HL-60/S4 treated with phorbol 12-myristate 13-acetate at 8.2 ng/mL for 4 days and 3 days (cell line): ENCODE measurements around the gene BPNT1.

ENCODE experiments used
- in situ Hi-C: fragments of 300-500 bp; cut with MboI; formaldehyde crosslinking; loops from 2 replicates; pipeline ENCODE4 v1.15.0; 2022; ENCODE audit warnings: low sequenced_read_pairs

The BPNT1 gene

DNA sequence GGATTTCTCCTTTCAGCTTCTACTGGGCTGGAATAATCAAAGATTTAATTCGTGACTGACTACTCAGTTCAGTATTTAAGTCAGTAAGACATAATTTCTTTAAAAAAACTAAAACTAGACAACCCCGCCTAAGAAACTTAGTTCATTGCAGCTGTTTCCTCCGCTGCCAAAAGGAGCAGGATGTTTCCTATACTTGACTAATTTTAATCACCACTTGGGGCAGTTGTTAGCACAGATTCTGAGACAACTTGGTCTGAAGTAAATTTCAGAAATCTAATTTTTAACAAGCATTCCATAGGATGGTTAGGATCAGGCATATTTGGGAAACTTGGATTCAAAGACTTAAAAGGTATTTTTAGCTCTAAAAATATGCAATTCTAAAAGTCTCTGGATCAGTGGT, 77.3 kb downstream of the BPNT1 start:
- in situ Hi-C loops, result no loop called here

DNA sequence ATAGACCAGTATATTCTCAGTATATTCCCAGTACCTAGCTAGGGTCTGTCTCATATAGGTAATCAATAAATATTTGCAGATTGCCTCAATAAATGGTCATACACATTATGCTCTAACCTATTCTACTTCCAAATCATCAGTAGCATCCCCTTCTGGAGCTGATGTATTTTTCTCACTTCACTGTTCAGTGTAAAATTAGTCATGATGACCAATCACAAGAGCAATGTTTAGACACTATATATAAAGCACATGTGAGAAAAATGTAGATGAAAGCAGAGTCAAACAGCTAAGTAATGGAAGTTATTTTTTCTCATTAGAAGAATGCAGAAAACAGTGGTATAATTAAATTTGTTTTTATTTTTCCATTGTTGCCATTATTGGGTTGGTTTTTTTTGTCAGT, 78.0 kb downstream of the BPNT1 start:
- in situ Hi-C loops, result no loop called here
